GM19043 (cell line): Measurements from ENCODE around the gene SYNGR4.

ENCODE experiments used
- ATAC-seq: cut with Tn5 transposase; IDR thresholded peaks from one replicate; pipeline ENCODE4 v1.9.1; 2021; ENCODE audit warnings: low read depth; ENCODE audit not compliant: unreplicated experiment

SYNGR4 gene

GRCh38 chr19:48395499-48395898, 31.3 kb downstream of the SYNGR4 start:
- ATAC-seq: no peak

- ATAC-seq: no peak
These were observed 32.1 kb downstream of the SYNGR4 start for GRCh38 chr19:48396016-48396823.

DNA sequence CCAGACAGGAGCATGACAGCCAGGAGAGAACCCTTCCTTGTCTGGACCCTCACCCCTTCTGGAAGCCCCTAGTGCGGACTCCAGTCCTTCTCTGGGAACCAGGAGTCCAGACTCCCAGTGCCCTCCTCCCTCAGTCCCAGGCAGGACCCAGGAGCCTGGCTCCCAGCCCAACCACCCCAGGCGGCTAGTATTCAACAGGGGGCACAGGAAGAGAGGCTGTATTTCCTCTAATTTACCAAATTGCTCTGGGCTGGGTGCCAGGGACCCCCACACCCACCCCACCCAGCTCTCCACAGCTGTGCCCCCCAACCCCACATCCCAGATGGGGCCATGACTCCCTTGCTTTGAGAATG, 32.6 kb downstream of the SYNGR4 start:
- ATAC-seq: no peak

GRCh38 chr19:48397263-48398101, 33.3 kb downstream of the SYNGR4 start:
- ATAC-seq: no peak

- ATAC-seq: no peak
These were observed 33.9 kb downstream of the SYNGR4 start for GRCh38 chr19:48398102-48398374.

DNA sequence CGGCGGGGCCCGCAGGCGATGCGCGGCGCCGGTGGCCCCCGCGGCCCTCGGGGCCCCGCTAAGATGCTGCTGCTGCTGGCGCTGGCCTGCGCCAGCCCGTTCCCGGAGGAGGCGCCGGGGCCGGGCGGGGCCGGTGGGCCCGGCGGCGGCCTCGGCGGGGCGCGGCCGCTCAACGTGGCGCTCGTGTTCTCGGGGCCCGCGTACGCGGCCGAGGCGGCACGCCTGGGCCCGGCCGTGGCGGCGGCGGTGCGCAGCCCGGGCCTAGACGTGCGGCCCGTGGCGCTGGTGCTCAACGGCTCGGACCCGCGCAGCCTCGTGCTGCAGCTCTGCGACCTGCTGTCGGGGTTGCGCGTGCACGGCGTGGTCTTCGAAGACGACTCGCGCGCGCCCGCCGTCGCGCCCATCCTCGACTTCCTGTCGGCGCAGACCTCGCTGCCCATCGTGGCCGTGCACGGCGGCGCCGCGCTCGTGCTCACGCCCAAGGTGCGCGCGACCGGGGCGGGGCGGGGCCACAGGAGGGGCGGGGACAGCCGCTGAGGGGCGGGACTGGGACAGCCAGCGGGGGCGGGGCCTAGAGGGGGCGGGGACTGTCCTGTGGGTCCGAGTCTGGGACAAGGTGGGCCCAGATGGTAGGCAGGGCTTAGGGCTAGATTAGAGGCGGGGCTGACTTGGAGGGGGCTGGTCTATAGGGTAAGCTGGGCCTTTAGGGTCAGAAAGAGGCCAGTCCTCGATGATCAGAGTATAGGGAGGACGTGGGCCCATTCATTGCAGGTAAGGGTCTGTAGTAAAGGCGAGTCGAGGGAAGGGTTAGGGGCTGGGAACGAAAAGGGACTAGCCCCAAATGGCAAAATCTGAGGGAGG, 34.4 kb downstream of the SYNGR4 start:
- no peak for ATAC-seq

- ATAC-seq: no peak
These were observed 36.0 kb downstream of the SYNGR4 start for GRCh38 chr19:48400018-48400742.

- ATAC-seq: no peak
These were observed 37.1 kb downstream of the SYNGR4 start for GRCh38 chr19:48401287-48401686.

DNA sequence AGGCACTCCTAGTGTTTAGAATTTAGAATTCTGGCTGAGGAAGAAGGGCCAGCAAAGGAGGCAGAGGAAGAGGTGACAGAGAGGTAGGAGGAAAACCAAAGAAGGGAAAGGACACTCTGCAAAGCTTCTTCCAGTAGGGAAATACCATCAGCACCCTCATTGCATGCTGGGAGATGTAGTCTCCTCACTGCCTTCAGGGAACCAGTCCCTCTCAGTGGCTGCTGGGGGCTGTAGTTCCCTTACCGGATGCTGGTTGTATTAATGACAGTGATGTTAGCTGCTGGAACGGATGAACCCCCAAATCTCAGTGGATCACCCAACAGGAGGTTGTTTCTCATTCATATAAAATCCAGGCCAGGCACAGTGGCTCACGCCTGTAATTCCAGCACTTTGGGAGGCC, 39.4 kb downstream of the SYNGR4 start:
- no peak for ATAC-seq

- no peak for ATAC-seq
These were observed 41.0 kb downstream of the SYNGR4 start for GRCh38 chr19:48405010-48405659.

GRCh38 chr19:48405850-48406249, 41.7 kb downstream of the SYNGR4 start:
- ATAC-seq: no peak

DNA sequence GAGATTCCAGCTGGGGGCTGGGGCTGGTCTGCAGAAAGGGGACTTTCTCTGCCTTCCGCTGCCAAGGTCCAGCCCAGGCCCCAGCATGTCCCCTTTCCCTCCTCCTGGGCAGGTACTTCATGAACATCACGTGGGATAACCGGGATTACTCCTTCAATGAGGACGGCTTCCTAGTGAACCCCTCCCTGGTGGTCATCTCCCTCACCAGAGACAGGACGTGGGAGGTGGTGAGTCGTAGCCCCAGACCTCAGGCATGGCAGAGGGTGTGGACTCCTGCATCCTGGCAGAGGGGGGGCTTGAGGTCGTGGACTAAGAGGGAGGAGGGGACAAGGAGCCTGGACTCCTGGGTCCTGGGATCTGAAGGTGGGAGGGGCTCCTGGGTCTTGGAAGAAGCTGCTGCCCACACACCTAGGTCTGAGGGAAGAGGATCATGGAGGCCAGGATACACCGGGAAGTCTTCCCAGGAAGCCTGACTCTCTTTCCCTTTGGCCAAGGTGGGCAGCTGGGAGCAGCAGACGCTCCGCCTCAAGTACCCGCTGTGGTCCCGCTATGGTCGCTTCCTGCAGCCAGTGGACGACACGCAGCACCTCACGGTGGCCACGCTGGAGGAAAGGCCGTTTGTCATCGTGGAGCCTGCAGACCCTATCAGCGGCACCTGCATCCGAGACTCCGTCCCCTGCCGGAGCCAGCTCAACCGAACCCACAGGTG, 49.9 kb downstream of the SYNGR4 start:
- no peak for ATAC-seq

DNA sequence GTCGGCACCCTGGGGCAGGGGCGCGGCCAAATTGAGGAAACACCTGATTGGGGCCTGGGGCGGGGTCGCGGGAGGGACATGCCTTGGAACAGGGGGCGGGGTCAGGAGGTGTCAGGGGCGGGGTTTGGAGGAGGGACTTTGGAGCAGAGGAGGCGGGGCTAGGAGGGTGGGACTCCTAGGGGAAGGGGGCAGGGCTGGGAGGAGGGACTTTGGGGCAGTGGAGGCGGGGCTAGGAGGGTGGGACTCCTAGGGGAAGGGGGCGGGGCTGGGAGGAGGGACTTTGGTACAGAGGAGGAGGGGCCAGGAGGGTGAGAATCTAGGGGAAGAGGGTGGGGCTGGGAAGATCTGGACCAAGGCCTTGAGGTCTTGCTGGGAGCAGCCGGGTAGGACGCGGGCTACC, 51.2 kb downstream of the SYNGR4 start:
- no peak for ATAC-seq

- no peak for ATAC-seq
These were observed 51.6 kb downstream of the SYNGR4 start for GRCh38 chr19:48415806-48416221.

DNA sequence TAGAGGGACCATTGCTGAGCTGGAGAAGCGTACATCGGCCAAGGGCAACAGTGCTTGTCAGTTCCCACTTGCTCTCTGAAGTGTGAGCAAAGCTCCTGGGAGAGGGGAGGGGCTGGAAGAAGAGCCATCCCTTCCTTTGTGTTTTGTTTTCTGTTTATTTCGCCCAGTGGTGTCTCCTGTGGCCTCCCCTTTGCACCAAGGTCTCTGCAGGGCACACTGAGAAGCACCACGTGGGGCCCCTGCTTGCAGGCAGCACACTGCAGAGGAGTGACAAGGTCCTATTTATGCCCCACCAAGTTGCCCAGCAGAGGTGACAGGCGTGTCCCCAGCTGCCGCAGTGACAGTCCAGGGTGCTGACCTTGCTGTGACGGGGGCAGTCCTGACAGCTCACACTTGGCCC, 53.3 kb downstream of the SYNGR4 start:
- ATAC-seq: no peak

- no peak for ATAC-seq
These were observed 54.3 kb downstream of the SYNGR4 start for GRCh38 chr19:48418317-48419064.

- no peak for ATAC-seq
These were observed 55.2 kb downstream of the SYNGR4 start for GRCh38 chr19:48419158-48419920.

GRCh38 chr19:48421548-48421947, 57.4 kb downstream of the SYNGR4 start:
- no peak for ATAC-seq
